ENCODE data around the gene PCBP3. TPM values are rescaled to one million over a fixed set of nuclear protein-coding genes. Genes with fewer than 3 reads are reported as not detected.

PCBP3 gene
- total and polyA plus RNA-seq, 8 donors = 0.83 to 4.3 (median 1.7) TPM

- Histone ChIP-seq H3K4me1 (no peaks in the 10 kb centered on the region), H3K4me3 (no peak overlapping the region), H3K27ac (no peak overlapping the region), H3K9me3 (no peaks in the 10 kb centered on the region), H3K27me3 (no peaks in the 10 kb centered on the region), H3K36me3 (no peaks in the 10 kb centered on the region)
- 70 to 81% methylated on average over 16 of the region's 16 CpGs for WGBS, 2 donors
- no peak for ATAC-seq
- DNase-seq = peak in 1 of 6 donors; percentile 48
- no peak for TF ChIP-seq CTCF (IDR thresholded peaks at IDR 0.05)
- no peak for FAIRE-seq
- intact Hi-C loops (cut with DNase I) = loop anchor here in 1 of 3 donors (10.0 kb wide), 1 partner anchor 352 kb away; no protein-coding TSS in a partner anchor
Observed at GRCh38 chr21:45826676-45827301, 183.3 kb downstream of the PCBP3 start.

- no peak overlapping the region for H3K27ac ChIP-seq
- H3K27me3 ChIP-seq = no peaks in the 10 kb centered on the region
- no peak overlapping the region for H3K4me3 ChIP-seq
- no peak for TF ChIP-seq CTCF (IDR thresholded peaks at IDR 0.05)
- FAIRE-seq (no peak), DNase-seq (no peak), ATAC-seq (no peak)
- WGBS, 2 donors = 62 to 80% methylated on average over 9 of the region's 9 CpGs
- no peaks in the 10 kb centered on the region for H3K4me1 ChIP-seq
- no peaks in the 10 kb centered on the region for H3K36me3 ChIP-seq
- H3K9me3 ChIP-seq = no peaks in the 10 kb centered on the region
- intact Hi-C loops (cut with DNase I) = loop anchor here in 1 of 3 donors (10.0 kb wide), 1 partner anchor 352 kb away; no protein-coding TSS in a partner anchor
Observed at GRCh38 chr21:45827302-45827692, 183.8 kb downstream of the PCBP3 start.

DNA sequence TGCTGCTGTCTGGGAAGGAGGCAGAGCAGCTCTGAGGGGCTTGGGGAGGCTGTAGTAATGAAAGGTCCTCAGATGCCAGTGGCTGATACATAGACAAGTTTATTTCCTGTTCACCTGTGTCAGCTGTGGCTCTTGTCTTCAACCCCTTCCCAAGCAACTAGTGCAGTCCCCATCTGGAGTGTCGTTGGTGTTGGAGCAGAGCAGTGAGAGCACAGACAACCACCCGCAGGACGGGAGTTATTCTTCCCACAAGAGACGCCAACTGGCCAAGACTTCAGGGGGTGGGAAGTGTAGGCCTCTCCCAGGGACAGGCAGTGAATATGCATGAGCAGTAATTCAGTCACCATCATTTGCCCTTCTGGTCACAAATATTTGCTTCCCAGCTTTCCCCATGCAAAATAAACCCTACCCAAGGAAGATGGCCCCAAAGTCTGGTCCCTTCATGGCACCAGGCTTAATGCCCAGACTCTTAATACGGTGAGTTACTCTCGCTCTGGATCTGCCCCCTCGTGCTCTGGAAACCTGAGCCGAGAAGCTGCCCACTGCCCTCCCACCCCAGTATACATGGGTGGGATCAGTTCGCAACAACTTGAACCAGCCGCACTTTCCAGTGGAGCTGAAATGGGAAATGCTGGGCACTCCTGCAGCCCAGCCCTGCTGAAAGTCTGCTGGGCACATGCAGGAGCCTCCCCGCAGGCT is 184.5 kb downstream of the PCBP3 start:
- no peaks in the 10 kb centered on the region for H3K36me3 ChIP-seq
- H3K9me3 ChIP-seq = no peaks in the 10 kb centered on the region
- H3K27ac ChIP-seq = no peak overlapping the region
- 72 to 82% methylated on average over 11 of the region's 11 CpGs for WGBS, 2 donors
- no peak for ATAC-seq
- H3K4me3 ChIP-seq = no peak overlapping the region
- no peak for FAIRE-seq
- no peak for DNase-seq
- no peaks in the 10 kb centered on the region for H3K27me3 ChIP-seq
- H3K4me1 ChIP-seq = no peaks in the 10 kb centered on the region
- intact Hi-C loops (cut with DNase I) = loop anchor here in 1 of 3 donors (10.0 kb wide), 1 partner anchor 353 kb away; no protein-coding TSS in a partner anchor
- no peak for TF ChIP-seq CTCF (IDR thresholded peaks at IDR 0.05)

DNA sequence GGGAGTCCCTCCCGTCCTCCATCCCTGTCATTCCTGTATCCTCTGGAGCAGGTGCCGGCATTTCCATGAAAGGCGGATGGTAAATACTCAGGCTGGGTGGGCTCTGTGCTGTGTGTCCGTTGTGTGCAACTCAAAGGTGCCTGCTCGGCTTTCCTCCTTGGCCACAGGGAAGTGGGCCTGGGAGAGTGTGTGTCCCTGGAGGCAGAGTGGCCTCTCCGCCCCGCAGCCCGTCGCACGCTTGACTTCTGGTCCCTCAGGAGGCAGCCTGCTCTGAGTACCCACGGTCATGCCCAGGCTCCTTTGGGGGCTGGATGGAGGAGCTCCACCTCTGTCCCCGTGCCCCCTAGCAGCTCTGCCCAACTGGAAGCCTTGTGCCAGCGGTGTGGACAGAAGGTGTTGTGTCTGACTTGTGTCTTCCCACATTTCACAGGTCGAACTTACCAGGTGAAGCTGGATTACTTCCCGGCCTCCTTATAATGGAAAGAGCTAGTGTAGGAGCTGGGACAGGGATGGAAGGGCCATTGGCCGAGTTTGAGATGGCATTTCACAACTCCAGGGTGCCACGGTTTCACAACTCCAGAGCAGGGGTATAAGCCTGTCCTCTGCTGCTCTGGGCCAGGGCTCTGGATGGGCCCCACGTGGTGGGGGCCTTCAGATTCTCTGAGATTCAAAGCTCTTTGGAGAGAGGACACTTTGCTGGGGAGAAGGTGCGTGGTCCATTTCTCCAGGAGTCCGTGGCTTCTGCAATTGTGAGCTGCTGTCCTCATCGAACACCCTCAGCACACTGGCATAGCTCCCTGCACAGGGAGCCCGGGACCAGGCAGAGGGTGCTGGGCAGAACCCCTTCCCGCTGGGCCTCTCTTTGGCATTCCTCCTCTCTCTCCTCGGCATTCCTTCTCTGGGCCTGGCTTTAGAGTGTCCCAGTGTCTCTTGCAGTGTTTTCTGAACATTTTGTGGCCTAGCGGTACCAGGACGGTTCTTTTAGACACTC is 185.3 kb downstream of the PCBP3 start:
- WGBS, 2 donors = 68 to 81% methylated on average over 26 of the region's 26 CpGs
- peak in 1 of 6 donors; percentile 29 for DNase-seq
- intact Hi-C loops (cut with DNase I) = loop anchor here in 1 of 3 donors (10.0 kb wide), 1 partner anchor 354 kb away; no protein-coding TSS in a partner anchor
- no peak for TF ChIP-seq CTCF (IDR thresholded peaks at IDR 0.05)
- no peaks in the 10 kb centered on the region for H3K36me3 ChIP-seq
- H3K9me3 ChIP-seq = no peaks in the 10 kb centered on the region
- no peak overlapping the region for H3K27ac ChIP-seq
- H3K27me3 ChIP-seq = no peaks in the 10 kb centered on the region
- FAIRE-seq = no peak
- ATAC-seq = no peak
- no peaks in the 10 kb centered on the region for H3K4me1 ChIP-seq
- no peak overlapping the region for H3K4me3 ChIP-seq

All from pancreas (tissue), 10 donors.